ENCODE measurements around the gene MAPKAP1.

MAPKAP1 gene

GRCh38 chr9:125508249-125508648 is 198.8 kb downstream of the MAPKAP1 start:
- no peak for DNase-seq

GRCh38 chr9:125507226-125507625 is 199.8 kb downstream of the MAPKAP1 start:
- no peak for DNase-seq

- no peak for DNase-seq
Measured at GRCh38 chr9:125505988-125506438, 201.0 kb downstream of the MAPKAP1 start.

GRCh38 chr9:125504616-125505015 is 202.4 kb downstream of the MAPKAP1 start:
- no peak for DNase-seq

- no peak for DNase-seq
Measured at GRCh38 chr9:125497906-125498305, 209.1 kb downstream of the MAPKAP1 start.

- no peak for DNase-seq
Measured at GRCh38 chr9:125497478-125497877, 209.5 kb downstream of the MAPKAP1 start.

- no peak for DNase-seq
Measured at GRCh38 chr9:125496313-125496834, 210.6 kb downstream of the MAPKAP1 start.

- no peak for DNase-seq
Measured at GRCh38 chr9:125495172-125496119, 211.6 kb downstream of the MAPKAP1 start.

- DNase-seq: no peak
Measured at GRCh38 chr9:125494653-125494915, 212.4 kb downstream of the MAPKAP1 start.

GRCh38 chr9:125493881-125494652 is 212.9 kb downstream of the MAPKAP1 start:
- DNase-seq: no peak

GRCh38 chr9:125493384-125493783 is 213.6 kb downstream of the MAPKAP1 start:
- no peak for DNase-seq

GRCh38 chr9:125492719-125493118 is 214.3 kb downstream of the MAPKAP1 start:
- no peak for DNase-seq

- DNase-seq: no peak
Measured at GRCh38 chr9:125487842-125488241, 219.2 kb downstream of the MAPKAP1 start.

GRCh38 chr9:125486576-125486975 is 220.4 kb downstream of the MAPKAP1 start:
- DNase-seq: no peak

- DNase-seq: no peak
Measured at GRCh38 chr9:125486152-125486508, 220.9 kb downstream of the MAPKAP1 start.

GRCh38 chr9:125485471-125486151 is 221.4 kb downstream of the MAPKAP1 start:
- DNase-seq: no peak

GRCh38 chr9:125484350-125485282 is 222.4 kb downstream of the MAPKAP1 start:
- no peak for DNase-seq

- DNase-seq: no peak
Measured at GRCh38 chr9:125483697-125484096, 223.3 kb downstream of the MAPKAP1 start.

- DNase-seq: no peak
Measured at GRCh38 chr9:125479846-125480615, 227.0 kb downstream of the MAPKAP1 start.

GRCh38 chr9:125477089-125477544 is 229.9 kb downstream of the MAPKAP1 start:
- no peak for DNase-seq

GRCh38 chr9:125476645-125477044 is 230.4 kb downstream of the MAPKAP1 start:
- DNase-seq: no peak
